ENCODE data around the gene WASHC1.
"Not testable (repeated sequence)": the region's sequence is repeated elsewhere in the genome, so short reads cannot be mapped to it uniquely, and the experiment has no call there.

Gene WASHC1

GRCh38 chr9:14129-14809 is 15.0 kb downstream of the WASHC1 start:
- DNase-seq (ENCODE audit: low read depth, low spot score) = not testable (repeated sequence)

DNA sequence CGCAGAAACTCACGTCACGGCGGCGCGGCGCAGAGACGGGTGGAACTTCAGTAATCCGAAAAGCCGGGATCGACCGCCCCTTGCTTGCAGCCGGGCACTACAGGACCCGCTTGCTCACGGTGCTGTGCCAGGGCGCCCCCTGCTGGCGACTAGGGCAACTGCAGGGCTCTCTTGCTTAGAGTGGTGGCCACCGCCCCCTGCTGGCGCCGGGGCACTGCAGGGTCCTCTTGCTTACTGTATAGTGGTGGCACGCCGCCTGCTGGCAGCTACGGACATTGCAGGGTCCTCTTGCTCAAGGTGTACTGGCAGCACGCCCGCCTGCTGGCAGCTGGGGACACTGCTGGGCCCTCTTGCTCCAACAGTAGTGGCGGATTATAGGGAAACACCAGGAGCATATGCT is 18.1 kb downstream of the WASHC1 start:
- DNase-seq (ENCODE audit: low read depth, low spot score) = not testable (repeated sequence)

DNA sequence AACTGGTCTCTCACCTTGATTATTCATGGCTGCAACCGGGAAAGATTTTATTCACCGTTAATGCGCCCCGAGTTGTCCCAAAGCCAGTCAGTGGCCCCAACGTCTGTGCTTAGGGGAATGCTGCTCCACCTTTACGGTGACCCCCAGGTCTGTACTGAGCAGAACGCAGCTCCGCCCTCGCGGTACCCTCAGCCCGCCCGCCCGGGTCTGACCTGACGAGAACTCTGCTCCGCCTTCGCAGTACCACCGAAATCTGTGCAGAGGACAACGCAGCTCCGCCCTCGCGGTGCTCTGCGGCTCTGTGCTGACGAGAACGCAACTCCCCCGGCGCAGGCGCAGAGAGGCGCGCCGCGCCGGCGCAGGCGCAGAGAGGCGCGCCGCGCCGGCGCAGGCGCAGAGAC is 18.6 kb downstream of the WASHC1 start:
- peak; percentile 38 for DNase-seq (ENCODE audit: low read depth, low spot score)

DNA sequence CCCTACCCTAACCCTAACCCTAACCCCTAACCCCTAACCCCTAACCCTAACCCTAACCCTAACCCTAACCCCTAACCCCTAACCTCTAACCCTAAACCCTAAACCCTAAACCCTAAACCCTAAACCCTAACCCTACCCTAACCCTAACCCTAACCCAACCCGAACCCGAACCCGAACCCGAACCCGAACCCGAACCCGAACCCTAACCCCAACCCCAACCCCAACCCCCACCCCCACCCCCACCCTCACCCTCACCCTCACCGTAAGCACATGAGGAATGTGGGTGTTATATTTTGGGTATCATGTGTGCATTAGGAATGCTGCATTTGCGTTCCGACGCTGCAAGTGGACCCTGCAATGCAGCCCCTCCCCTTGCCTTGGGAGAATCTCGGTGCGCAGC is 19.0 kb downstream of the WASHC1 start:
- DNase-seq (ENCODE audit: low read depth, low spot score) = not testable (repeated sequence)

All from ELF-1 (cell line).